Measurements from ENCODE around the gene HADHB.

- TF ChIP-seq CTCF (IDR thresholded peaks at IDR 0.05; ENCODE audit: insufficient read depth, low read length) (no peak), POLR2AphosphoS5 (IDR thresholded peaks at IDR 0.05; ENCODE audit: low read depth) (no peak), SPI1 (IDR thresholded peaks at IDR 0.05; ENCODE audit: borderline replicate concordance, low read depth) (no peak), GABPA (IDR thresholded peaks at IDR 0.05; ENCODE audit: low read depth) (no peak)
Observed at GRCh38 chr2:26283606-26284005, 38.9 kb downstream of the HADHB start.
